Daoy (cell line): ENCODE results near the gene MICAL1. TPM values are rescaled to one million over a fixed set of nuclear protein-coding genes. Genes with fewer than 3 reads are reported as not detected.

Experiments used
- DNase-seq: peaks from one replicate; pipeline ENCODE4 v3.0.0-alpha.2; 2015; ENCODE audit warnings: low read depth
- total RNA-seq: library from RNA; depleted of rRNA; stranded (reverse); fragments of >200 nt; shearing (Covaris generic); gene quantifications from 2 replicates; pipeline ENCODE4 v1.2.3, GENCODE V29; 2014

The MICAL1 gene
- total RNA-seq, 1 experiment from 2014 or later = 22.6 TPM

DNA sequence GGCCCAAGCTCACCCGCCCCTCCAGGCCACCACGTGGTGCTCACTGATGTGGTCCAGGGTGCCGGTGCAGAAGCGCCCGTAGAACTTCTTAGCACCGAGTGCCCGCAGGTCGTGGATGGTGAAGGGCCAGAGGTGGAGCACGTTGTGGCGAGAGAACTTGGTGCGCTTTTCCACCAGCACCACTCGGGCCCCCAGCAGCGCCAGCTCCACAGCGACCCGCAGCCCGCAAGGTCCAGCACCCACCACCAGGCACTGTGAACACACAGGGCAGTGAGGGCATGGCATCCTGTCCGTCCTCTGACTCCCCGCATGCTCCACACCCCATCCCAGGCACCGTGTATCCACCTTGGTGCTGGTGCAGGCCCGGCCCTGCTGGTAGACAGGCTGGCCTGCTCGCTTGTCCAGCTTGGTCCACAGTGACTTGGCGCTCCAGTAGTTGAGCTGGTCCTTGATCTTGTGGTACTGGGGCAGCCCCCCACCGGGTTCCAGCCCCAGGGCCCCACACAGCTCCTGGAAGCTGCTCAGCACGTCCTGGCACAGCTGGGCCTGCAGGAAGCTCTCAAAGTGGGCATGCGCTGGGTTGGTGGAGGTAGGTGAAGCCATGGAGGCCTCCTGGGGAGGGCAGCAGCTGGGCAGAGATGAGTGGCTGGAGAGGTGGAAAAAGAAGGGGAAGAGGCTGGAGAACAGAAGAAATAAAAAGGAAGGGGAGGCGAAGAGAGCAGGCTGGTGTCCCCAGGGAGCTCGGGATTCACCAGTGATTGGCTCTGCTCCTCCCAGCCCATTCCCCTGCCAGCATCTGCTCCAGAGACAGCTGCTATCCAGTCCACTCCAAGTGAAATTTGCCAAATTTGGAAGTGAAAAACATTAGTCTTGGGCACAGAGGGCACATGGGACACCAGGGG, 1.7 kb downstream of the MICAL1 start:
- DNase-seq = no peak

DNA sequence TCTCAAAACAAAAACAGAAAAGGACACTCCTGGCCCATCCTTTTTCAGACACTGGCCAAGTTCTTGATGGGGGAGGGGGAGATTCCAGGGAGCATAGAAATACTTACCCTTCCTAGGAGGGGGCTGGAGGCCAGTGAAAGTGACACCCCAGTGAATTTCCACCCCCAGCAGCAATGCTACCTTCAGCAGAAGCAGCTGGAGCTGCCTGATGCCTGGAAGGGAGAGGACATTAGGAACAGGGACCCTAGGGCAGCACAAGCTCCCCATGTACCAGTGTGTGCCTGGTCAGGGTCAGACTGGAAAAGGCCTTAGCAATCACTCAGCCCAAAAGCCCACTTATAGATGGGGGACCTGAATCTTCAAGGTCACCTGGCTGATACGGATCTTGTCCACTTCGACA, 2.4 kb downstream of the MICAL1 start:
- DNase-seq = no peak

DNA sequence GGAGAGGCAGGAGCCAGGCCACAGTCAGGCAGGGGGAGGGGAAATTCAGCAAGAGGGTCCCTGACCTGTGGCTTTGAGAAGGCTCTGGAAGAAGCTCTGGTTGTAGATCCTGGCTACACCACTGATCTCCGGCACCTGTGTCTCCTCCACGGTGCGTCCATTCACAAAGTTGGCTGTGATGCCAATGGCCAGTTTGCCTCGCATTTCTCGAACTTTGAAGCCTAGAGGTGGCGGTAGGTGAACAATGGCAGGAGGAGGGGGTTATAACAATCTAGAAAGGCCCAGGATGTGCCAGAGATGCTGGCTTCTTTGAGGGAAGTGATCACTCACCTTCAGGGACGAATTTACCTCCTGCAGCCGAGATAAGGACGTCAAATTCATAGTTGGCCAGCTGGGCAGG, 3.4 kb downstream of the MICAL1 start:
- no peak for DNase-seq

DNA sequence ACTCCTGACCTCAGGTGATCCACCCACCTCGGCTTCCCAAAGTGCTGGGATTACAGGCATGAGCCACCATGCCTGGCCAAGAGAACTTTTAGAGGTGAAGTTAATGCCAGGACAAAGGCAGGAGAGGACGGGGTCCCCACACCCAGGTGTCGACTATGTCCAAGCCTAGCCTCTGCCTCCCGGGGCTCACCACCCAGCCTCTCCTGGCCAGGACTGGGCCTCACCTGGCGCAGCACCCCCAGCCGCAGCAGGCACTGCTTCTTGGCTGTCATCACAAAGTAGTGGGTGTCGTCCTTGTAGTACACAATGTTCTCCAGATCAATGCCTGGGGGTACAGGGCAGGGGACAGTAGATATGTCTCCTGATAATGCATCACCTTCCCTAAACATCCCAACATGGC, 4.2 kb downstream of the MICAL1 start:
- no peak for DNase-seq

DNA sequence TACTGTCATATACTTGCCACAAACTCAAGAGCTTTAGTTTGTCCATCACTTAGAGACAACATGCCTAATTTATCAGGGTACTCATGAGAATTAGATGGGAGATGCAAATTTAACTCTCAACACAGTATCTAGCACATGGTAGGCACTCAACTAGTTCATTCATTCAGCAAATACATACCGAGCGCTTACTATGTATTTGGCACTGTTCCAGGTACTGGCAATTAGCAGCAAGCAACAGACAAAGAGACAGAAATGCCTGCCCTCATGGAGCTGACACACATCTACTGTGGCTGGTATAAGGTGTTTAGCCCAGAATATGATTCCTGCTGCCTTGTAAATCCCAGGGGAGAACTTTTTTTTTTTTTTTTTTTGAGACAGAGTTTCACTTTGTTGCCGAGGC, 4.8 kb downstream of the MICAL1 start:
- DNase-seq = no peak

DNA sequence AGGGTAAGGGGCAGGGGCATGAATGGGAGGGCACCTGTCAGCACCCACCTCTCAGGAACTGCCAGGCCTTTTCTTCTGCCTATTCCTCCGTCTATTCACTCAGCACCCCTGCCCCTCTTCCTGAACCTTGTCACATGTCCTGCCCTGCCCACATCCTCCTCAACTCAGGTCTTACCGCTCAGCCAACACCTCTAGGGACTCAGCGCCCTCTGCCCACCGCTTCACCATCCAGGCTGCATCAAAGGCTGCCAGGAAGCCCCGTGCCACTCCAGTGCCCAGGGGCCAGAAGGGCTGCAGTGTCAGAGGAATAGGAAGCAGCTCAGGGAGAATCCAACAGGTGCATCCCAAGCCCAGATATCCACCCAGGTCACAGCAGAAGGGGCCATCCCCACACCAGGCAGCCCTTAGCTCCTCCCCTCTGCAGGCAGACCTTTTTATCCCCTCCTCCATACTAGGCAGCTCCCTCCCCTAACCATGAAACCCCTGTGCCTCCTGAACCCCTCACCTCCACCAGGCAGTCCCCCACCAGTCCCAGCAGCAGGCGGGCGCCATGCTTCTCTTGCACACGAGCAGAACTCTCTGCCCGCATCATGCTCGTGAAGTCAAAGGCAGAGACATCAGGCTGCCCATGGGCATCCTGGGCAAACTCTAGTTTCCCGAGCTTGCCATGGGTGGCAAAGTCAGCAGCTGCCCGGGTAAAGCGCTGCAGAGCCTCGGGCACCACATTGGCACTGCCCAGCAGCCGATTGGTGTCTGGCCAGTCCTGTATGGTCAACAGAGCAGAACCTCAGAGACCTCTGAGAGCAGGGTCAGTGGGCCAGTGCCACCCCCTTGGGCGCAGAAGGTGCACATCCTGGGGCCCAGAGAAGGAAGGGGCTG, 5.5 kb downstream of the MICAL1 start:
- DNase-seq = no peak

DNA sequence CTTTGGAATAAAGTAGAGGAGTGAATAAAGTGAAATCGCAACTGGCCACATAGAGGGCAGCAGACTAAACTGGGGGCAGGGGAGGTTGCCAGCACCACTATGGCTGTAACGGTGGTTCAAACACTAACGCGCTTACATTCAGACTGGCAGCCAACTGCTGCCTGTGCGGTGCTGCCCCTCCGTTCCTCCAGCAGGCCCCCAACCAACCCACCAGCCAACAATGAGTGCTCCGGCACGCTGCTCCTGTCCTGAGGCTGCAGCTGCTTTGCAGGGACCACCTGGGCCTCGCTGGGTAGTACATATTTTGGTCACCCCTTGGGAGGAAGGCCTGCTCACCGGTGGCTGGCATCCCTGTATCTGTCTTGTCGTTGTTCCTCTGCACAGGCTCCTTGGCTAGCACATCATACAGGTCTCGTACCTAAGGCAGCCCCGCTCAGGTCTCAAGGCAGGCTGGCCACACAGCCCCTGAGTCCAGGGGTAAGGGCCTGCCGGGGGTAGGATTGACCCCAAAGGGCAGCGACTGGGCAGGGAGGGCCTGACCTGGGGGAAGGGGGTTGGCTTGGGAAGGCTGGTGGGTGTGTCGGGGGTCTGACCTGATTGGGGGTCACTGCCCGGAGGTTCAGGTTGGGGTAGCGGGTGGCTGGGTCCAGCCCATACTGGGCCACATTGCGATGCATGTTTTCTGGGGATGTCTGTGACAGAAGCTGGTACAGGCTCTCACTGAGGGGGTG, 6.3 kb downstream of the MICAL1 start:
- no peak for DNase-seq

DNA sequence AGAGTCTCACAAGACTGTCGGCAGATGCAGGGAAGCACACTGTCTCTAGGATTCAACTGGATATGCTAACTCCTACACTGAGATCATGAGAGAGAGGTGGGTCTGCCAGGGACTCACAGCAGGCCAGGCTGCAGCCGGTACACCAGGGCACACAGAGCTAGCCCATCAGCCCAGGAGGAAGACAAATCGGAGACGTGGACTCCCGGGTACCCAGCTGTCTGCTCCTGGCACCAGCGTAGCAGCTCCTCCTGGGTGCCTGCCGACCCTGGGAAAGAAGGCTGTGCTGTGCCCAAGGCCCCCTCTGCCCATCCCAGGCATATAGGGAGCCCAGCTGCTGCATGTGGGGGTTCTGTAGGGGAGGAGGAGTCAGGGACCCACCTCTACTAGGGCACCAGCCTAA, 7.0 kb downstream of the MICAL1 start:
- DNase-seq = no peak

DNA sequence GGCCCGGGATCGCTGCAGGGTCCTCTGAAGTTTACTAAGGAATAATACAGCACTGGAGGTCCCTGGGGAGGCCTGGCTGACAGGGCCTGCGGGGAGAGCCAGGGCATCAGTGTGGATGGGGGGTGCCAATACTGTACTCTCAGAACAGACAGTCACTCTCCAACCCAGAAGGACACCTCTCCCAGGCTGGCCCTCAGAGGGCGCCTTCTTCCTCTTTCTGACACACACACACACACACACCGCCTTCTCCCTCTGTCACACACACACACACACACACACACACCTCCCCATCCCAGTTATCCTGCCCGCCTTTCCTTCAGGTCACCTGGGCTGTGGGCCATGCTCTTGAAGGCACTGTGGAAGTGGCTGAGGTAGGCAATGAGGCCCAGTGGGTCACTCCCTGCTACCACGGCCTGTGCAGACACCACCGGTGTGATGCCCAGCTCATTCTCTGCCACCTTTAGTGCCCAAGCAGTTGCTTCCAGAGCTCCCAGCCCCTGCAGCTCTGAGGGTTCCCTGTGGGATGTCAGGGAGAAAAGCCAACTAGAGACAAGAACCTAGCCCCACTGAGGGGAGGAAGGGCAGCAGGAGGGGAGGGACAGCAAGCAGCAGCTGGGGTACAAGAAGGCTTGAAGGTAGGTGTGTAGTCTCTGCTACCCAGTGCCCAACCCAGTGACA, 7.6 kb downstream of the MICAL1 start:
- no peak for DNase-seq

DNA sequence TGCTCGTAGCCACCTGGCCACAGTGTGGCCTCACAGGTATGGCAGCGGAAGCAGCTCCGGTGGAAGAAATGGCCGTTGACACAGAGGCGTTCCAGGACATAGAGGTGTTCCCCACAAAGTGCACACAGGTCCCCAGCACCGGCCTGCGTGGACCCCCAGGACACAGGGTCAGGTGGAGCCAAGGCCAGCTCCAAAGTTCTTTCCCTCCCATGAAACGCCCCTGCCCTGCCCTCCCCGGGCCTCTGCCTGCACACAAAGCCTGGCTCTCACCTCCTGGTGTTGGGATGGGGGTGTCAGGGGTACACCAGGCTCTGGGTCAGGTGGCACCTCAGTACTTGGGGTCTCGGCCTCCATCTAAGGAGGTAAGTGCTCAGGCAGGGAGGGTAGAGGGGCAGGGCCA, 8.5 kb downstream of the MICAL1 start:
- DNase-seq = no peak

DNA sequence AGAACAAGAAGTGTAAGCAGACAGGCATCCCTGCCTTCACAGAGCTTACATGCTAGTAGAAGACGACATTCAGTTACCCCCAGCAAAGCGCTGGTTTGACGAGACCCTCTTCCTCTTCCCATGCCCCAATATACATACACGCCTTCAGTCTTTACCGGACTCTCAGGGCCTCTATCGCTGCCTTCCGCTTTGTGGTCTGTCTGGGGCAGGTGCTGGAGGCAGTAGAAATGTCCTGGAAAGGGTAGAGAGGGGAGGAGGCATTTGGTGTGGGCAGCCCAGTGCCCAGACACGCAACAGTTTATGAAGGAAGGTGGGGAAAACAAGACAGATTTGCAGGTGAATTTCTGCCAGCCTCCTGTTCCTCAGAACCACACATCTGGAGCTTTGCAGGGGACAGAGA, 9.0 kb downstream of the MICAL1 start:
- DNase-seq = no peak

DNA sequence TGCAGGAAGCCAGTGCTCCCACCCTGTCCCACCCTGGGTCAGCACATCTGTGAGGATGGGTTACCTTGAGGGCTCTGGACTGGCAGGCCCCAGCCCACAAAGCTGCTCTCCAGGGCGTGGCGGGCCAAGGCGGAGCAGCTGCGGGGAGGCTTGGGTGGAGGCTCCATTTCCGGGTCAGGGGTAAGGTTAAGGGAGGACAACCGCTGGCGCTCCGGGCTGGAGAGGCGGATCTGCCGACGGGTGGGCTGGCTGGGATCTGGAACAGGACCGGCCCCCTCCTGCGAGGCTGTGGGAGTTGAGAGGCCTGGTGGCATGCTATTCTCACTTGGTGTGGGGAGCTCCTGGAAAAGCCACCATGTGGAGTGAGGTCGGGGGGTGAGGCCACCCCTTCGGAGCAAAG, 9.5 kb downstream of the MICAL1 start:
- no peak for DNase-seq

DNA sequence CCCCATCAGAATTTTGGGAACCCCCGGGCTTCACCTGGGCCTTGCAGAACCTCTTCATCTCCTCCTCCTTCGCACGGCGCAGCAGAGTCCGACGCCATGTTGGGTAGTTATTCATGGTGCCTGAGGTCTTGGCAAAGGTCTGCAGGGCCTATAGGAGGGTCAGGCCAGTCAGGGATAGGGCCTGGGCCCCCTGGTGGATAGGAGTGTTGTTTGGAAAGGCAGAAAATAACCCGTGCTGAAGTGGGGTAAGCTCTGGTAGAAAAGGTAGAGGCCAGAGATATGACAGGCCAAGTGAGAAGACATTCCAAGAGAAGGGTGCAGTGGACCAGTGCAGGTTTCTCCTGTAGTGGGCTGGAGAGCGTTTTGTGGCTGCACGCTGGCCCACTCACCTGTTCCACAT, 10.2 kb downstream of the MICAL1 start:
- no peak for DNase-seq

DNA sequence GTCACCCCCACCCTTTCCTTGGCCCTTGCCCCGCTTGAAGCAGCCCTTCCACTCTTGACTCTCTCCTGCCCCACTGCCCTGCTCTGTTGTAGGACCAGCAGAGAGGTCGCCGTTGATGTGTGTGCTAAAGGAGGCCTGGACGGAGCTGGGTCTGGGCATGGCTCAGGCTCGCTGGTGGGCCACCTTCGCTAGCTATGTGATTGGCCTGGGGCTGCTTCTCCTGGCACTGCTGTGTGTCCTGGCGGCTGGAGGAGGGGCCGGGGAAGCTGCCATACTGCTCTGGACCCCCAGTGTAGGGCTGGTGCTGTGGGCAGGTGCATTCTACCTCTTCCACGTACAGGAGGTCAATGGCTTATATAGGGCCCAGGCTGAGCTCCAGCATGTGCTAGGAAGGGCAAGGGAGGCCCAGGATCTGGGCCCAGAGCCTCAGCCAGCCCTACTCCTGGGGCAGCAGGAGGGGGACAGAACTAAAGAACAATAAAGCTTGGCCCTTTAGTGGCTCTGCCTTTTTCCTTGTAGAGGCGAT, 12.1 kb downstream of the MICAL1 start:
- no peak for DNase-seq

DNA sequence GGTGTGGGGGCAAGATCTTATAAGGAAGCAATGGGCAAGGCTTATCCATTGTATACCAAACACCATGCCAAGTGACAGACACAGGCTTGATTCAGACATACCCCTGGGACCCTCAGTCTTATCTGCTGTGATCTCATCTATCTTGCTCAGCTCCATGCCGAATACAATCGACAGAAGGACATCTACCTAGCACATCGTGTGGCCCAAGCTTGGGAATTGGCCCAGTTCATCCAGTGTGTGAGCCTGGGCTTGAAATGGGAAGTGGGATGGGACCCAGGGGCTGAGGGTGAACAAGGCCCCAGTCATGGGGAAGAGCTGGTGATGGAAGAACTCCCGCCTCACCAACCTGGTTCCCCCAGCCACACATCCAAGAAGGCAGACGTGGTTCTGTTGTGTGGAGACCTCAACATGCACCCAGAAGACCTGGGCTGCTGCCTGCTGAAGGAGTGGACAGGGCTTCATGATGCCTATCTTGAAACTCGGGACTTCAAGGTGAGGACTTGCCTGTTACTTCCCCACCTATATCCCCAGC, 13.1 kb downstream of the MICAL1 start:
- DNase-seq = no peak

DNA sequence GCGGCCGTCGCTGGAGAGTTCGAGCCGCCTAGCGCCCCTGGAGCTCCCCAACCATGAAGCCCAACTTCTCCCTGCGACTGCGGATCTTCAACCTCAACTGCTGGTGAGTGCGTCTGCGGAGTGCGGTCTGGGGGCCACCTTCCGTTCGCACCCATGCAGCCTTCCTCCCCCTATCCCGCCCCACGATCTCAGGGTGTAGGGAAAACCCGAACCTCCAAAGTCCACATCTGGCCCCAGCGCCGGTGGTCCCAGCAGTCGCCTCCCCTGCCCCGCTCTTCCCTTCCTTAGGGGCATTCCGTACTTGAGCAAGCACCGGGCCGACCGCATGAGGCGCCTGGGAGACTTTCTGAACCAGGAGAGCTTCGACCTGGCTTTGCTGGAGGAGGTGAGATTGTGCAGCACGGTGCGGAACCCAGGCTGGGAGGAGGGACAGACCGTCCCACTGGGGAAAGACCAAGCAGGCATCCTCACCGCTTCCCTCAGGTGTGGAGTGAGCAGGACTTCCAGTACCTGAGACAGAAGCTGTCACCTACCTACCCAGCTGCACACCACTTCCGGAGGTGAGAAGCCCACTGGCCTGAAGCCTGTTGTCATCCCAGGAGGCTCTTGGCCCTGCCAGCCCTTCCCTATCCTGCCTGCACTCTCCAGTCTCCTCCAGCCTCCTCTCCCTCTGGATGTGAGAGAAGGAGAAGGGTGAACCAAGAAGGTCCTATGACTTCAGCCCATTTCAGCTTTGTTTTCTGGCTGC, 14.3 kb downstream of the MICAL1 start:
- DNase-seq = peak; percentile 60

DNA sequence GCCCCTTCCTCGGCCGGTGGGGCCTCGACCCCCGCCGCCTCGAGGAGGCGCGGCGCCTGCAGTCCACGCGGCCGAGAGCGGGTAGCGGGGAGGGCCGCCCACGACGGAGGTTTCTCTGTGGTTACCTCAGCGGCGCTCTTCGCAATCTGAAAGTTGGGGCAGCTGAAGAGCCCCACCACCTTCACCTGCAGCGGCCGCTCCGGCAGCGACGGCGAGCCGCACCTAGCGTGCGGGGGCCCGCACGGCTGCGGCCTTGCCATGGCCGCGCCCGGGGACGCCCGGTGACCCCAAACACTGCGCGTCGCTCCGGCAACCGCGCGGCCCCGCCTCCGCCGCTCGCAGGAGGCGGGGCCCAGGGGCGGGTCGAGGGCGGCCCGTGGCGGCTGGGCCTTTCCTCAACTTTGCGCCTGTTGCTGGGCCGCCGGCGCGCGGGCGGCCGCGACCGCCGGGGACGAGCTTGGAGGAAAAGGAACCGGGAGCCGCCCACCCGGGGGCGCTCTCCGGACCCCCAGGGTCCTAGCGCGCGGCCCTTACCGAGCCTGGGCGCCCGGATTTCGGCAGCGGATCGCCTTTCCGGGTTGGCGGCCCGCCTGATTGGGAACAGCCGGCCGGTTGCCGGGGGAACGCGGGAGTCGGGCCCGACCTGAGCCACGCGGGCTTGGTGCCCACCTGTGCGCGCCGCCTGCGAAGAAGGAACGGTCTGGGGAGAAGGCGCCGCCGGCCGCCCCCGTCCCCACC, 15.1 kb downstream of the MICAL1 start, which contains the start of the genes PPIL6 and SMPD2:
PPIL6 (minus strand) TSS at position 298 of the 738 bp plus-strand sequence; CDS start at position 260, 38 bp downstream.
SMPD2 (plus strand) TSS at position 394 of the 738 bp plus-strand sequence. CDS start 398 bp downstream, outside the sequence.
- peak; percentile 92 for DNase-seq

DNA sequence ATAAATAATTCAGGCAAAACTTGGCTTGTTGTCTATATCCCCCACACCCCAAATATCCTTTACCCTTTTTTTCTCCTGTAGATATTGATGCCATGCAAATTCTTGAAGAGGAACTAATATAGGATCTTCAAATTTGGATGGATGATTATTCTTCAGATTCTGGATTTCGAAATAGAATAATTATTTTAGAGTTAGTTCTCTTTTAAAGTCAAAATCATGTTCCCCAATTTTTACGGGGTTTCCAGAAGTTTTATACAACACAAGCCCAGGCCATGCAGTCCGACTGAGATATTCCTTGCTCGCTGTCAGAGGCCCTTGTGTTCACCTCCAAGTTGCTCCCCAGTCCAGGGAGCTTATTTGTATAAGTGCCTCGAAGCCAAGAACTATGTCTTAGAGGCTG, 19.5 kb downstream of the MICAL1 start:
- no peak for DNase-seq

DNA sequence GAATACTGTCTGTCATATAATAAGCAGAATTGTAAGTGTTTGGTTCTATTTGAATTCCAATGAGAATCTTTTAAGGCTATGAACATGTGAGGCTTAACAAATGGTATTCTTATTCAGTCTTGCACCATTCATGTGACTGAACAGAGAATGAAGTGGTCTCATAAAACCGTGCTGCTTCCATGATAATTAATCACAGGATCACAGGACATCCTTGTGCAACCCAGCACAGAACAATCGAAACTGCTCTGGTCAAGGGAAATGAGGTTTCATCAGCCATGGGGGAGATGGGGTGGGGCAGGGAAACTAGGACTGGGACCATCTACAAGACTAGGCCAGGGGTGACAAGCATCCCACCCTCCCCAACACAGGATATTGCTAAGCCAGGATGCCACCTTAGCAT, 21.1 kb downstream of the MICAL1 start:
- no peak for DNase-seq
